ENCODE results near the gene EPS15.

Gene EPS15

GRCh38 chr1:51442616-51443015 lies 76.5 kb downstream of the EPS15 start:
- Histone ChIP-seq H3K9me2 (replicated peaks; ENCODE audit: insufficient read depth, low read length) (no peaks in the 10 kb centered on the region), H3K4me2 (ENCODE audit: low read depth, low read length, poor library complexity, severe bottlenecking) (no peak overlapping the region), H3K9ac (ENCODE audit: low read length) (no peak overlapping the region), H3K27me3 (ENCODE audit: low read length) (no peaks in the 10 kb centered on the region), H3K27ac (ENCODE audit: low read depth, low read length) (no peak overlapping the region), H2AFZ (ENCODE audit: low read depth, low read length, severe bottlenecking) (no peak overlapping the region), H3K4me3 (ENCODE audit: insufficient read depth, low read length, poor library complexity, severe bottlenecking) (no peak overlapping the region), H4K20me1 (ENCODE audit: low read depth, low read length) (no peaks in the 10 kb centered on the region), H3K36me3 (ENCODE audit: low read length) (peaks cover 26% of the 10 kb centered on the region; the same call in 1 of the 2 replicates), H3K79me2 (ENCODE audit: insufficient read depth, low read length) (no peaks in the 10 kb centered on the region), H3F3A (ENCODE audit: insufficient read depth) (peaks cover 9% of the 10 kb centered on the region), H3K9me3 (ENCODE audit: insufficient read depth, low read length) (no peaks in the 10 kb centered on the region)
- TF ChIP-seq EZH2phosphoT487 (conservative IDR thresholded peaks at IDR 0.05; ENCODE audit: low read length) (no peak), CTCF (IDR thresholded peaks at IDR 0.05; ENCODE audit: insufficient read depth, low read length, poor library complexity, severe bottlenecking) (no peak)

DNA sequence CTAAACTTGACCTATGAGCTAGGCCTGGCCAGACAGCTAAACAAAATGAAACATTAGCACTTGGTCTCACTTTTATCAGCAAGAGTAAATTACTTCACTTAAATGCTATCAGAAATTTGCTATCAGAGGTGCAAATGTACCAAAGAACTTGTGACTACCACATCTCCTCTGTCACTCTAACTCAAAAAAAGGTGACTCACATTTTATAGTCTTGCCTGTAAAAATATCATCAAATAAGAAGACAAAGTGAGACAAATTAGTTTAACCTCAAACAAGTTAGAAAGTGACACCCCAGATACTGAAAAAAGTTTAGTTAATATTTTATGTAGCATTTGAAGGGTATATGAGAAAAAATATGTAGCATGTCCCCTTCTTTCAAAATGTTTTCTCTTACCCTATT lies 76.9 kb downstream of the EPS15 start:
- H3K9ac ChIP-seq (ENCODE audit: low read length), result no peak overlapping the region
- H2AFZ ChIP-seq (ENCODE audit: low read depth, low read length, severe bottlenecking), result no peak overlapping the region
- no peaks in the 10 kb centered on the region for H3K27me3 ChIP-seq (ENCODE audit: low read length)
- H3K27ac ChIP-seq (ENCODE audit: low read depth, low read length), result no peak overlapping the region
- H3K4me2 ChIP-seq (ENCODE audit: low read depth, low read length, poor library complexity, severe bottlenecking), result no peak overlapping the region
- H3K79me2 ChIP-seq (ENCODE audit: insufficient read depth, low read length), result no peaks in the 10 kb centered on the region
- no peak for TF ChIP-seq CTCF (IDR thresholded peaks at IDR 0.05; ENCODE audit: insufficient read depth, low read length, poor library complexity, severe bottlenecking)
- no peak for TF ChIP-seq EZH2phosphoT487 (conservative IDR thresholded peaks at IDR 0.05; ENCODE audit: low read length)
- peaks cover 9% of the 10 kb centered on the region for H3F3A ChIP-seq (ENCODE audit: insufficient read depth)
- H3K36me3 ChIP-seq (ENCODE audit: low read length), result peaks cover 26% of the 10 kb centered on the region; the same call in 1 of the 2 replicates
- H4K20me1 ChIP-seq (ENCODE audit: low read depth, low read length), result no peaks in the 10 kb centered on the region
- H3K4me3 ChIP-seq (ENCODE audit: insufficient read depth, low read length, poor library complexity, severe bottlenecking), result no peak overlapping the region
- no peaks in the 10 kb centered on the region for H3K9me2 ChIP-seq (replicated peaks; ENCODE audit: insufficient read depth, low read length)
- no peaks in the 10 kb centered on the region for H3K9me3 ChIP-seq (ENCODE audit: insufficient read depth, low read length)

DNA sequence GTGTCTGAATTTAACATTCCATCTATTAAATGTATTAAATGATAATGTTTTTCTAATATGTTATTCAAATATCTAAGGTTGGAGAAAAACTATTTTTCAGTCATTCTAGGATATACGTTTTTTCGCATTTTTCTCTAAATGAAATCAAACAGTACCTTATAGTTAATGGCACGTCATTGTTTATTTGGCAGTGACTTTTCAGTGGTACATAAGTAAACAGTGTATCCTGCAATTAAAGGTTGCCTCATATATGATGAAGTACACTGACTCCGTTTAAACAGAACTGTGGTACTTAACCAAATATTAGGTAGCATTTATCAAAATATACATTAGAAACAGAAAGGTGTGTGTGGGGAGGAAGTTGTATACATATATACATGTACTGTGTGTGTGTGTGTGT lies 79.2 kb downstream of the EPS15 start:
- Histone ChIP-seq H3K9ac (ENCODE audit: low read length) (no peak overlapping the region), H3F3A (ENCODE audit: insufficient read depth) (peaks cover 9% of the 10 kb centered on the region), H3K4me2 (ENCODE audit: low read depth, low read length, poor library complexity, severe bottlenecking) (no peak overlapping the region), H3K9me2 (replicated peaks; ENCODE audit: insufficient read depth, low read length) (no peaks in the 10 kb centered on the region), H3K4me3 (ENCODE audit: insufficient read depth, low read length, poor library complexity, severe bottlenecking) (no peak overlapping the region), H3K36me3 (ENCODE audit: low read length) (peaks cover 29% of the 10 kb centered on the region; the same call in 1 of the 2 replicates), H3K79me2 (ENCODE audit: insufficient read depth, low read length) (no peaks in the 10 kb centered on the region), H3K27me3 (ENCODE audit: low read length) (no peaks in the 10 kb centered on the region), H3K9me3 (ENCODE audit: insufficient read depth, low read length) (no peaks in the 10 kb centered on the region), H4K20me1 (ENCODE audit: low read depth, low read length) (no peaks in the 10 kb centered on the region), H3K27ac (ENCODE audit: low read depth, low read length) (no peak overlapping the region), H2AFZ (ENCODE audit: low read depth, low read length, severe bottlenecking) (no peak overlapping the region)
- TF ChIP-seq CTCF (IDR thresholded peaks at IDR 0.05; ENCODE audit: insufficient read depth, low read length, poor library complexity, severe bottlenecking), result no peak
- TF ChIP-seq EZH2phosphoT487 (conservative IDR thresholded peaks at IDR 0.05; ENCODE audit: low read length), result no peak
